NCI-H128 (cell line): Measurements from ENCODE around the gene LSP1.

Experiments
- DNase-seq: peaks from one replicate; lab custom pipeline; 2025; ENCODE audit not compliant: unreplicated experiment; lab: John Stamatoyannopoulos, UW

LSP1 gene

GRCh38 chr11:1926156-1927025 lies 73.5 kb downstream of the LSP1 start:
- DNase-seq, result no peak

GRCh38 chr11:1927026-1927847 lies 74.4 kb downstream of the LSP1 start:
- no peak for DNase-seq

- no peak for DNase-seq
Observed at GRCh38 chr11:1927848-1928469, 75.1 kb downstream of the LSP1 start.

GRCh38 chr11:1928470-1928890 lies 75.6 kb downstream of the LSP1 start:
- no peak for DNase-seq

GRCh38 chr11:1928891-1929541 lies 76.1 kb downstream of the LSP1 start:
- no peak for DNase-seq

- no peak for DNase-seq
Observed at GRCh38 chr11:1929621-1930461, 77.0 kb downstream of the LSP1 start.

- no peak for DNase-seq
Observed at GRCh38 chr11:1930462-1930830, 77.6 kb downstream of the LSP1 start.

GRCh38 chr11:1931341-1932104 lies 78.6 kb downstream of the LSP1 start:
- DNase-seq, result no peak

GRCh38 chr11:1932105-1932480 lies 79.2 kb downstream of the LSP1 start:
- DNase-seq, result no peak

GRCh38 chr11:1932681-1933080 lies 79.8 kb downstream of the LSP1 start:
- DNase-seq, result no peak

GRCh38 chr11:1933416-1934334 lies 80.8 kb downstream of the LSP1 start:
- no peak for DNase-seq

GRCh38 chr11:1934335-1935155 lies 81.7 kb downstream of the LSP1 start:
- no peak for DNase-seq

- DNase-seq, result no peak
Observed at GRCh38 chr11:1935156-1936071, 82.5 kb downstream of the LSP1 start.

GRCh38 chr11:1936072-1936780 lies 83.3 kb downstream of the LSP1 start:
- no peak for DNase-seq

GRCh38 chr11:1936781-1937615 lies 84.1 kb downstream of the LSP1 start:
- no peak for DNase-seq
